ENCODE results near the gene WFDC8. TPM values are rescaled to one million over a fixed set of nuclear protein-coding genes. Genes with fewer than 3 reads are reported as not detected.
A peak's percentile ranks its signal among the peaks of the same experiment; 100 is the strongest.

The WFDC8 gene
- polyA plus RNA-seq, 1 of the 3 experiments (the other 2 are of a cell fraction): not detected

DNA sequence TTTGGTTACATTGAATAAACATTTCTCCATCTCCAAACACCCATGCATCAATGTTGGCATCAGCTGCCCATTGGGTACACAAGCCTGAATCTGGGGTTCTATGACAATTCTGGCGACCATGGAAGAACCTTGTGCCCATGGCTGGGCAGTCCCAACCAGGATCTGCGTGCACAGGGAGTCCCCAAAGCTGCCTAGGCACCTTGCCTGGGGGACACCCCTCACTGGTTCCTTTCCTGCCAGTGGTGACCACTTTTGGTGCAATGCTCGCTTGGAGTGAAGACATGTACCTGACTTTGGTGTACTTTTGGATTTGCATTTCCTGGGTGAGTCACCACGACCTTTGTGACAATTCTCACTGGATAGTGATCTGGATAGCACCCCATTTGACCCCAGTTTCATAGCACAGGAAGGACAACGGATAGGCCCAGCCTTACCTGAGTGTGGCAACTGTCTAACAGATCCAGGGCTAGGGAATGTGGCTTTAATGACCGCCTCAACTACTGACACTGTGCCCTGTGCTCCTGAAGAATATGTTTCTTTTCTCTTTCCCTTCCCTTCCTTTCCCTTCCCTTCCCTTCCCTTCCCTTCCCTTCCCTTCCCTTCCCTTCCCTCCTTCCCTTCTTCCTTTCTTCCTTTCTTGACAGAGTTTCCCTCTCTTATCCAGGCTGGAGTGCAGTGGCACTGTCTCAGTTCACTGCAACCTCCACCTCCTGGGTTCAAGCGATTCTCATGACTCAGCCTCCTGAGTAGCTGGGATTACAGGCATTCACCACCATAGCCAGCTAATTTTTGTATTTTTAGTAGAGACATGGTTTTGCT lies 70.8 kb downstream of the WFDC8 start:
- CTCF ChIA-PET: no interaction called here
- Histone ChIP-seq H3K9me3 (no peaks in the 10 kb centered on the region), H3K79me2 (ENCODE audit: insufficient read depth) (no peaks in the 10 kb centered on the region), H4K20me1 (ENCODE audit: insufficient read depth) (no peaks in the 10 kb centered on the region), H3K36me3 (replicated peaks in 1 of 2; ENCODE audit: control insufficient read depth in 1 of 2, insufficient read depth in 2 of 2, low read length in 1 of 2) (no peaks in the 10 kb centered on the region), H3K9me2 (no peaks in the 10 kb centered on the region), H3K4me2 (no peak overlapping the region), H3K27me3 (ENCODE audit: insufficient read depth) (no peaks in the 10 kb centered on the region; the same call in 1 of the 2 replicates), H3K9ac (no peak overlapping the region), H3K4me1 (ENCODE audit: control insufficient read depth in 1 of 2, insufficient read depth in 2 of 2, low read depth in 1 of 2, low read length in 1 of 2) (no peaks in the 10 kb centered on the region), H3F3A (replicated peaks; ENCODE audit: insufficient read depth) (peaks cover 6% of the 10 kb centered on the region), H3K4me3 (ENCODE audit: low read depth in 2 of 2, low read length in 1 of 2) (no peak overlapping the region), H2AFZ (ENCODE audit: low read depth) (no peak overlapping the region), H3K27ac (ENCODE audit: low read depth in 2 of 2, low read length in 1 of 2) (no peak overlapping the region)
- DNase-seq: no peak
- 7% methylated on average over 7 of the region's 7 CpGs for WGBS (ENCODE audit: low lambda C conversion rate)
- TF ChIP-seq, protein P1, sequence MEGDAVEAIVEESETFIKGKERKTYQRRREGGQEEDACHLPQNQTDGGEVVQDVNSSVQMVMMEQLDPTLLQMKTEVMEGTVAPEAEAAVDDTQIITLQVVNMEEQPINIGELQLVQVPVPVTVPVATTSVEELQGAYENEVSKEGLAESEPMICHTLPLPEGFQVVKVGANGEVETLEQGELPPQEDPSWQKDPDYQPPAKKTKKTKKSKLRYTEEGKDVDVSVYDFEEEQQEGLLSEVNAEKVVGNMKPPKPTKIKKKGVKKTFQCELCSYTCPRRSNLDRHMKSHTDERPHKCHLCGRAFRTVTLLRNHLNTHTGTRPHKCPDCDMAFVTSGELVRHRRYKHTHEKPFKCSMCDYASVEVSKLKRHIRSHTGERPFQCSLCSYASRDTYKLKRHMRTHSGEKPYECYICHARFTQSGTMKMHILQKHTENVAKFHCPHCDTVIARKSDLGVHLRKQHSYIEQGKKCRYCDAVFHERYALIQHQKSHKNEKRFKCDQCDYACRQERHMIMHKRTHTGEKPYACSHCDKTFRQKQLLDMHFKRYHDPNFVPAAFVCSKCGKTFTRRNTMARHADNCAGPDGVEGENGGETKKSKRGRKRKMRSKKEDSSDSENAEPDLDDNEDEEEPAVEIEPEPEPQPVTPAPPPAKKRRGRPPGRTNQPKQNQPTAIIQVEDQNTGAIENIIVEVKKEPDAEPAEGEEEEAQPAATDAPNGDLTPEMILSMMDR (IDR thresholded peaks at IDR 0.05): no peak
- POLR2A ChIA-PET: no interaction called here

GRCh38 chr20:45507011-45507820 lies 71.9 kb downstream of the WFDC8 start:
- Histone ChIP-seq H3K79me2 (ENCODE audit: insufficient read depth) (no peaks in the 10 kb centered on the region), H3F3A (replicated peaks; ENCODE audit: insufficient read depth) (peaks cover 6% of the 10 kb centered on the region), H3K27me3 (ENCODE audit: insufficient read depth) (no peaks in the 10 kb centered on the region; the same call in 1 of the 2 replicates), H3K4me3 (ENCODE audit: low read depth in 2 of 2, low read length in 1 of 2) (no peak overlapping the region), H2AFZ (ENCODE audit: low read depth) (no peak overlapping the region; the same call in 1 of the 2 replicates), H3K9me3 (no peaks in the 10 kb centered on the region), H4K20me1 (ENCODE audit: insufficient read depth) (no peaks in the 10 kb centered on the region), H3K27ac (ENCODE audit: low read depth in 2 of 2, low read length in 1 of 2) (no peak overlapping the region), H3K4me1 (ENCODE audit: control insufficient read depth in 1 of 2, insufficient read depth in 2 of 2, low read depth in 1 of 2, low read length in 1 of 2) (no peaks in the 10 kb centered on the region), H3K9ac (no peak overlapping the region), H3K9me2 (no peaks in the 10 kb centered on the region), H3K36me3 (replicated peaks in 1 of 2; ENCODE audit: control insufficient read depth in 1 of 2, insufficient read depth in 2 of 2, low read length in 1 of 2) (no peaks in the 10 kb centered on the region), H3K4me2 (no peak overlapping the region)
- no peak for DNase-seq
- POLR2A ChIA-PET: no interaction called here
- 25% methylated on average over 5 of the region's 5 CpGs for WGBS (ENCODE audit: low lambda C conversion rate)
- no peak for TF ChIP-seq TAF1 (IDR thresholded peaks at IDR 0.05; ENCODE audit: borderline replicate concordance, low read depth, low read length)
- peak; percentile 25; the same call in 1 of the 2 replicates for TF ChIP-seq NFIC (IDR thresholded peaks at IDR 0.05; ENCODE audit: borderline replicate concordance)
- TF ChIP-seq FOSL2 (IDR thresholded peaks at IDR 0.05; ENCODE audit: borderline replicate concordance, low read depth): peak; percentile 70; the same call in 1 of the 2 replicates
- TF ChIP-seq TCF12 (IDR thresholded peaks at IDR 0.05): peak; percentile 67
- TF ChIP-seq, protein P2, sequence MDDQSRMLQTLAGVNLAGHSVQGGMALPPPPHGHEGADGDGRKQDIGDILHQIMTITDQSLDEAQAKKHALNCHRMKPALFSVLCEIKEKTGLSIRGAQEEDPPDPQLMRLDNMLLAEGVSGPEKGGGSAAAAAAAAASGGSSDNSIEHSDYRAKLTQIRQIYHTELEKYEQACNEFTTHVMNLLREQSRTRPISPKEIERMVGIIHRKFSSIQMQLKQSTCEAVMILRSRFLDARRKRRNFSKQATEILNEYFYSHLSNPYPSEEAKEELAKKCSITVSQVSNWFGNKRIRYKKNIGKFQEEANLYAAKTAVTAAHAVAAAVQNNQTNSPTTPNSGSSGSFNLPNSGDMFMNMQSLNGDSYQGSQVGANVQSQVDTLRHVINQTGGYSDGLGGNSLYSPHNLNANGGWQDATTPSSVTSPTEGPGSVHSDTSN (IDR thresholded peaks at IDR 0.05): peak; percentile 78
- TF ChIP-seq, protein P3, sequence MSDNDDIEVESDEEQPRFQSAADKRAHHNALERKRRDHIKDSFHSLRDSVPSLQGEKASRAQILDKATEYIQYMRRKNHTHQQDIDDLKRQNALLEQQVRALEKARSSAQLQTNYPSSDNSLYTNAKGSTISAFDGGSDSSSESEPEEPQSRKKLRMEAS (IDR thresholded peaks at IDR 0.05; ENCODE audit: low read depth): 0 out of 2 replicates have a peak, but pooled peaks have one; percentile 38
- no peak for TF ChIP-seq RAD21 (IDR thresholded peaks at IDR 0.05; ENCODE audit: low read length)
- peak; percentile 58 for TF ChIP-seq JUND (IDR thresholded peaks at IDR 0.05)
- no peak for TF ChIP-seq RXRA (IDR thresholded peaks at IDR 0.05; ENCODE audit: borderline replicate concordance, low read depth)
- CTCF ChIA-PET: no interaction called here

Measured in SK-N-SH (cell line).